H1 (cell line): ENCODE results near the gene SLC27A1. TPM values are rescaled to one million over a fixed set of nuclear protein-coding genes. Genes with fewer than 3 reads are reported as not detected.

Experiments used
- CTCF ChIA-PET: fragments of 300-600 bp; sonication (Branson Sonifier 250); formaldehyde crosslinking; loops from one replicate; lab custom pipeline; 2021; ENCODE audit not compliant: partially characterized antibody; lab: Charles Lee
- POLR2A ChIA-PET: fragments of 300-600 bp; sonication (Branson Sonifier 250); formaldehyde crosslinking; loops from one replicate; lab custom pipeline; 2021; ENCODE audit warnings: inconsistent platforms; ENCODE audit not compliant: partially characterized antibody; lab: Charles Lee
- DNase-seq, 2 experiments: peaks; one replicate each; pipeline versions ENCODE4 v3.0.0 to v3.0.0-alpha.2; 2010 to 2022; ENCODE audit warnings: low spot score in 2 of 2, low read depth in 1 of 2, mixed read lengths in 1 of 2
- FAIRE-seq: peaks from 2 replicates; lab custom pipeline; 2011; peaks lifted over from hg19 to GRCh38; lab: Jason Lieb, UNC
- H2AFZ ChIP-seq: 2 replicates; pipeline ENCODE4 v1.8.1; 2012; ENCODE audit warnings: low read length, inconsistent platforms
- H2AK5ac ChIP-seq: 2 replicates; pipeline ENCODE4 v1.6.1; 2013; ENCODE audit warnings: low read depth, low read length
- H2BK120ac ChIP-seq: replicated peaks from 2 replicates; pipeline ENCODE3; 2013; ENCODE audit warnings: low read depth, low read length, inconsistent platforms
- H2BK12ac ChIP-seq: 2 replicates; pipeline ENCODE4 v1.6.1; 2013; ENCODE audit warnings: low read depth, low read length
- H2BK15ac ChIP-seq: 2 replicates; pipeline ENCODE4 v1.6.1; 2013; ENCODE audit warnings: low read length
- H2BK20ac ChIP-seq: 2 replicates; pipeline ENCODE4 v1.6.1; 2013; ENCODE audit warnings: low read length
- H2BK5ac ChIP-seq: 2 replicates; pipeline ENCODE4 v1.6.1; 2013; ENCODE audit warnings: low read depth, low read length
- H3K14ac ChIP-seq: 2 replicates; pipeline ENCODE4 v1.6.1; 2013; ENCODE audit warnings: inconsistent platforms; ENCODE audit not compliant: insufficient read length
- H3K18ac ChIP-seq: 2 replicates; pipeline ENCODE4 v1.6.1; 2013; ENCODE audit warnings: low read length; ENCODE audit errors: extremely low read depth
- H3K23ac ChIP-seq: 2 replicates; pipeline ENCODE4 v1.6.1; 2013; ENCODE audit warnings: inconsistent platforms; ENCODE audit not compliant: insufficient read length
- H3K23me2 ChIP-seq: 2 replicates; pipeline ENCODE4 v1.6.1; 2013; ENCODE audit warnings: low read depth, low read length
- H3K27ac ChIP-seq: 2 replicates; pipeline ENCODE4 v1.6.1; 2011; ENCODE audit warnings: low read depth, low read length, inconsistent platforms
- H3K27me3 ChIP-seq, 4 experiments: replicated peaks in 1 of 4; 1 replicate in 1 of 4; 2 replicates in 3 of 4; pipeline versions ENCODE4 v1.6.1 to v1.8.1; 2011 to 2013; ENCODE audit warnings: low read length in 3 of 4, mild to moderate bottlenecking in 3 of 4, inconsistent platforms in 2 of 4, mixed read lengths in 2 of 4, moderate library complexity in 1 of 4; ENCODE audit not compliant: control insufficient read depth in 3 of 4, insufficient read depth in 3 of 4; ENCODE audit errors: extremely low read depth in 1 of 4
- H3K36me3 ChIP-seq, 4 experiments: 2 replicates each; pipeline versions ENCODE4 v1.6.1 to v1.8.1; 2011 to 2013; ENCODE audit warnings: mild to moderate bottlenecking in 4 of 4, low read length in 3 of 4, moderate library complexity in 2 of 4, control low read depth in 1 of 4, inconsistent platforms in 1 of 4; ENCODE audit not compliant: insufficient read depth in 4 of 4, control insufficient read depth in 2 of 4
- H3K4ac ChIP-seq: replicated peaks from 2 replicates; pipeline ENCODE3; 2013; ENCODE audit warnings: low read length, low read depth, mixed read lengths, inconsistent platforms; ENCODE audit not compliant: insufficient read length
- H3K4me1 ChIP-seq, 4 experiments: replicated peaks in 1 of 4; 1 replicate in 1 of 4; 2 replicates in 3 of 4; pipeline versions ENCODE4 v1.6.1 to v1.8.1; 2011 to 2013; ENCODE audit warnings: low read length in 3 of 4, inconsistent platforms in 2 of 4, mixed read lengths in 1 of 4; ENCODE audit not compliant: insufficient read depth in 4 of 4, control insufficient read depth in 3 of 4
- H3K4me2 ChIP-seq, 2 experiments: 2 replicates each; pipeline versions ENCODE4 v1.6.1 to v1.8.1; 2011 to 2013; ENCODE audit warnings: low read depth in 2 of 2, low read length in 2 of 2, control low read depth in 1 of 2, inconsistent platforms in 1 of 2, mild to moderate bottlenecking in 1 of 2; ENCODE audit not compliant: insufficient read depth in 1 of 2
- H3K4me3 ChIP-seq, 4 experiments: fragments of 200-600, 300-600 bp in 1 of 4; sonication (generic), shearing (Covaris generic), sonication (Bioruptor Twin) in 1 of 4; 2 replicates each; pipeline versions ENCODE4 v1.5.1 to v1.8.1; 2011 to 2016; ENCODE audit warnings: low read length in 4 of 4, low read depth in 3 of 4, control low read depth in 2 of 4, inconsistent platforms in 2 of 4, mild to moderate bottlenecking in 2 of 4, mixed read lengths in 1 of 4, moderate library complexity in 1 of 4; ENCODE audit not compliant: insufficient read depth in 2 of 4; ENCODE audit errors: extremely low read depth in 1 of 4
- H3K56ac ChIP-seq: replicated peaks from 2 replicates; pipeline ENCODE3; 2013; ENCODE audit warnings: low read depth, mild to moderate bottlenecking, mixed read lengths, low read length, inconsistent platforms; ENCODE audit not compliant: insufficient read length
- H3K79me1 ChIP-seq: 2 replicates; pipeline ENCODE4 v1.6.1; 2013; ENCODE audit warnings: low read depth, low read length, control low read depth
- H3K79me2 ChIP-seq, 2 experiments: 2 replicates each; pipeline versions ENCODE4 v1.6.1 to v1.8.1; 2012 to 2013; ENCODE audit warnings: low read length in 2 of 2, mild to moderate bottlenecking in 2 of 2, inconsistent platforms in 1 of 2; ENCODE audit not compliant: insufficient read depth in 2 of 2, control insufficient read depth in 1 of 2
- H3K9ac ChIP-seq, 4 experiments: replicated peaks in 1 of 4; 1 replicate in 1 of 4; 2 replicates in 3 of 4; pipeline versions ENCODE4 v1.6.1 to v1.8.1; 2011 to 2013; ENCODE audit warnings: low read depth in 3 of 4, low read length in 3 of 4, control low read depth in 2 of 4, mild to moderate bottlenecking in 2 of 4, moderate library complexity in 2 of 4, inconsistent platforms in 1 of 4; ENCODE audit errors: extremely low read depth in 1 of 4
- H3K9me3 ChIP-seq, 2 experiments: 2 replicates each; pipeline versions ENCODE4 v1.6.1 to v1.8.1; 2012 to 2013; ENCODE audit warnings: mild to moderate bottlenecking in 2 of 2, moderate library complexity in 2 of 2, control low read depth in 1 of 2, inconsistent platforms in 1 of 2, low read depth in 1 of 2, low read length in 1 of 2, mixed read lengths in 1 of 2; ENCODE audit not compliant: insufficient read depth in 2 of 2
- H4K20me1 ChIP-seq, 2 experiments: replicated peaks in 1 of 2; 2 replicates each; pipeline versions ENCODE3 to v1.8.1; 2011 to 2013; ENCODE audit warnings: inconsistent platforms in 2 of 2, low read length in 2 of 2, mild to moderate bottlenecking in 1 of 2; ENCODE audit not compliant: insufficient read depth in 2 of 2, control insufficient read depth in 1 of 2
- H4K5ac ChIP-seq: 2 replicates; pipeline ENCODE4 v1.6.1; 2013; ENCODE audit warnings: low read length, low read depth, mixed read lengths, inconsistent platforms; ENCODE audit not compliant: insufficient read length
- H4K8ac ChIP-seq: 2 replicates; pipeline ENCODE4 v1.8.0; 2013; ENCODE audit warnings: mild to moderate bottlenecking, moderate library complexity, low read length, inconsistent platforms; ENCODE audit not compliant: insufficient read depth; ENCODE audit errors: extremely low read depth
- H4K91ac ChIP-seq: replicated peaks from 2 replicates; pipeline ENCODE3; 2013; ENCODE audit warnings: low read length, mixed read lengths, inconsistent platforms; ENCODE audit not compliant: insufficient read length
- CHD2 ChIP-seq: IDR thresholded peaks from 2 replicates; pipeline ENCODE4 v1.6.1; 2012; ENCODE audit warnings: low read length, improper control_type of control experiment
- FOSL1 ChIP-seq: IDR thresholded peaks from 2 replicates; pipeline ENCODE4 v1.6.1; 2011; ENCODE audit warnings: mild to moderate bottlenecking, low read depth, low read length, moderate library complexity; ENCODE audit not compliant: insufficient read depth
- GTF2F1 ChIP-seq: IDR thresholded peaks from 2 replicates; pipeline ENCODE4 v1.6.1; 2012; ENCODE audit warnings: low read depth, low read length, improper control_type of control experiment, borderline replicate concordance
- NRF1 ChIP-seq: IDR thresholded peaks from 2 replicates; pipeline ENCODE4 v1.6.1; 2011; ENCODE audit warnings: mild to moderate bottlenecking, low read depth, low read length, improper control_type of control experiment
- POLR2A ChIP-seq, 2 experiments: IDR thresholded peaks; 1 replicate in 1 of 2; 2 replicates in 1 of 2; pipeline ENCODE4 v1.6.1; 2011; ENCODE audit warnings: low read depth in 2 of 2, low read length in 2 of 2, mild to moderate bottlenecking in 2 of 2; ENCODE audit errors: control extremely low read depth in 1 of 2
- ZNF274 ChIP-seq: IDR thresholded peaks from 2 replicates; pipeline ENCODE4 v1.7.0; 2012; ENCODE audit warnings: low read length, borderline replicate concordance; ENCODE audit errors: extremely low read depth
- WGBS, 2 experiments: shearing (Covaris generic) in 1 of 2; methylation state at CpG; one replicate each; pipeline versions ENCODE4 v1.1.6 to v1.1.7; 2013 to 2015; ENCODE audit warnings: low lambda C conversion rate in 2 of 2, mixed read lengths in 2 of 2, inconsistent platforms in 1 of 2, low coverage in 1 of 2, missing lambda C conversion rate in 1 of 2; ENCODE audit not compliant: insufficient replicate concordance in 2 of 2, insufficient coverage in 1 of 2, insufficient read length in 1 of 2; ENCODE audit errors: extremely low coverage in 1 of 2, missing lambda C conversion rate in 1 of 2; 5-methylcytosine and 5-hydroxymethylcytosine counted together
- polyA plus RNA-seq, 7 experiments: library from polyadenylated mRNA; depleted of rRNA in 3 of 7; stranded (reverse) in 5 of 7; unstranded in 2 of 7; fragments of >200 nt in 5 of 7; fragments of 200-250 nt in 2 of 7; gene quantifications; 1 replicate in 5 of 7; 2 replicates in 1 of 7; 4 replicates in 1 of 7; pipeline versions ENCODE4 v1.2.1 to v1.2.3, GENCODE V29; 2011 to 2013; ENCODE audit warnings: missing spikeins in 2 of 7, mixed read lengths in 2 of 7
- total RNA-seq: library from RNA; stranded (reverse); fragmentation: NEBNext Ultra II Directional; extraction: Animal tissue kit (Norgen Biotek cat#: 25700); gene quantifications from 2 replicates; pipeline ENCODE4 v1.2.1, GENCODE V29; 2021

The SLC27A1 gene
- total and polyA plus RNA-seq, 2 of the 8 experiments (the other 6 are each of a cell fraction or from before 2014, with no cell fraction given): 7.5 to 9.1 TPM

GRCh38 chr19:17542793-17543582 is 72.7 kb downstream of the SLC27A1 start:
- H4K91ac ChIP-seq: no peak overlapping the region
- peaks cover 7% of the 10 kb centered on the region; the same call in 1 of the 2 replicates for H3K23me2 ChIP-seq
- no peak overlapping the region for H3K56ac ChIP-seq
- CTCF ChIA-PET: interaction anchor here (1.2 kb wide), 1 partner anchor 10 kb away, joined by 3 read pairs; no protein-coding TSS in a partner anchor
- no peak overlapping the region for H2BK20ac ChIP-seq
- H4K5ac ChIP-seq: no peak overlapping the region
- no peak overlapping the region for H2AFZ ChIP-seq
- no peak overlapping the region for H2BK12ac ChIP-seq
- no peaks in the 10 kb centered on the region; a peak in 1 of 4 replicates for H3K9me3 ChIP-seq
- H3K79me1 ChIP-seq: no peaks in the 10 kb centered on the region
- POLR2A ChIA-PET: interaction anchor here (0.5 kb wide), 1 partner anchor 17 kb away, joined by 3 read pairs; no protein-coding TSS in a partner anchor
- H2BK5ac ChIP-seq: no peak overlapping the region
- H2AK5ac ChIP-seq: no peak overlapping the region
- H3K9ac ChIP-seq: no peak overlapping the region
- H3K14ac ChIP-seq: no peak overlapping the region
- 90% methylated on average over 14 of the region's 14 CpGs; no CpG with 5 or more reads in 1 of the 2 experiments for WGBS, 2 experiments
- no peak for FAIRE-seq
- H3K4me1 ChIP-seq: no peaks in the 10 kb centered on the region; a peak in 2 of 7 replicates
- H3K4ac ChIP-seq: no peak overlapping the region
- H4K20me1 ChIP-seq: peaks cover 0 to 3% of the 10 kb centered on the region in 2 experiments
- H2BK120ac ChIP-seq: no peak overlapping the region
- no peak overlapping the region for H4K8ac ChIP-seq
- H2BK15ac ChIP-seq: 0 out of 2 replicates have a peak overlapping the region, but pooled peaks have one; percentile 16
- no peak overlapping the region for H3K4me2 ChIP-seq
- peaks cover 0 to 5% (median 2%) of the 10 kb centered on the region in 4 experiments; a peak in 2 of 7 replicates for H3K27me3 ChIP-seq
- H3K23ac ChIP-seq: no peak overlapping the region
- no peaks in the 10 kb centered on the region for H3K36me3 ChIP-seq
- no peak overlapping the region for H3K4me3 ChIP-seq
- DNase-seq: no peak
- H3K27ac ChIP-seq: no peak overlapping the region
- H3K79me2 ChIP-seq: no peaks in the 10 kb centered on the region
- H3K18ac ChIP-seq: no peak overlapping the region
- TF ChIP-seq NRF1: no peak
- TF ChIP-seq ZNF274: no peak
- no peak for TF ChIP-seq GTF2F1
- no peak for TF ChIP-seq CHD2
- no peak for TF ChIP-seq POLR2A (IDR thresholded peaks at IDR 0.05; ENCODE audit: control extremely low read depth in 1 of 2, low read depth in 2 of 2, low read length in 2 of 2)
- no peak for TF ChIP-seq FOSL1
